Measurements from ENCODE around the gene KCTD19.

The KCTD19 gene

GRCh38 chr16:67241008-67241900, 85.3 kb downstream of the KCTD19 start:
- DNase-seq: peak; percentile 34

DNA sequence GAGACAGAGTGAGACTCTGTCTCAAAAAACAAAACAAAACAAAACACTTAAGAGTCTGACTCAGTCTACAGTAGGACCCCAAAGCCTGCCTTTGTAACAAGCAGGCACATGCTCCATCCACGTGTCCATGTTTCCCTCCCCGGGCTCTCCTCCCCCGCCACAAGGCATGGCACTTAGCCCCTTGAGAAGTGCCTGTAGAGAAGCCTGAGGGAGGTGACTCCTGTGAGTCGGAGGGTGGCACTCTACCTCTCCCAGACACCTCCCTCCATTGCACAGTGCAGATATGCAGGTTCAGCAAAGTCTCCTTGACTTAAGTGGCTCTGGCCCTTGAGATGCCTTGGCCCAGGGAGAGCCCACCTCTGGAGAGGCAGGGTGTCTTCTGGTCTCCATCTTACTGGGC, 86.0 kb downstream of the KCTD19 start:
- no peak for DNase-seq

Measured in left hindlimb (tissue), 1 donor.